GM12872 (cell line): Measurements from ENCODE around the gene POLR2J.

Experiments
- TF ChIP-seq, protein P1 (sequence below): IDR thresholded peaks from 3 replicates; pipeline ENCODE4 v1.5.1; 2011; ENCODE audit warnings: low read depth, mild to moderate bottlenecking, low read length, moderate library complexity; ENCODE audit not compliant: insufficient read depth

Gene POLR2J

DNA sequence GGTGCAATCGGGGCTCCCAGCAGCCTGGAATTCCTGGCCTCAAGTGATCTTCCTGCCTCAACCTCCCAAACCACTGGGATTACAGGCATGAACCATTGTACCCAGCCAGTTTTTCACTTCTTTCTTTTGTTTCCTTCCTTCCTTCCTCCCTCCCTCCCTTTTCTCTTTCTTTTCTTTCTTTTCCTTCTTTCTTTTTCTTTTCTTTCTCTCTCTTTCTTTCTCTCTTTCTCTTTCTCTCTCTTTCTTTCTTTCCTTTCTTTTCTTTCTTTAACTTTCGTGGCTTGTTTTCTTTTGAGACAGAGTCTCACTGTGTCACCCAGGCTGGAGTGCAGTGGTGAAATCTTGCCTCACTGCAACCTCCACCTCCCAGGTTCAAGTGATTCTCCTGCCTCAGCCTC lies 33.0 kb downstream of the POLR2J start:
- TF ChIP-seq, protein P1, sequence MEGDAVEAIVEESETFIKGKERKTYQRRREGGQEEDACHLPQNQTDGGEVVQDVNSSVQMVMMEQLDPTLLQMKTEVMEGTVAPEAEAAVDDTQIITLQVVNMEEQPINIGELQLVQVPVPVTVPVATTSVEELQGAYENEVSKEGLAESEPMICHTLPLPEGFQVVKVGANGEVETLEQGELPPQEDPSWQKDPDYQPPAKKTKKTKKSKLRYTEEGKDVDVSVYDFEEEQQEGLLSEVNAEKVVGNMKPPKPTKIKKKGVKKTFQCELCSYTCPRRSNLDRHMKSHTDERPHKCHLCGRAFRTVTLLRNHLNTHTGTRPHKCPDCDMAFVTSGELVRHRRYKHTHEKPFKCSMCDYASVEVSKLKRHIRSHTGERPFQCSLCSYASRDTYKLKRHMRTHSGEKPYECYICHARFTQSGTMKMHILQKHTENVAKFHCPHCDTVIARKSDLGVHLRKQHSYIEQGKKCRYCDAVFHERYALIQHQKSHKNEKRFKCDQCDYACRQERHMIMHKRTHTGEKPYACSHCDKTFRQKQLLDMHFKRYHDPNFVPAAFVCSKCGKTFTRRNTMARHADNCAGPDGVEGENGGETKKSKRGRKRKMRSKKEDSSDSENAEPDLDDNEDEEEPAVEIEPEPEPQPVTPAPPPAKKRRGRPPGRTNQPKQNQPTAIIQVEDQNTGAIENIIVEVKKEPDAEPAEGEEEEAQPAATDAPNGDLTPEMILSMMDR = no peak

DNA sequence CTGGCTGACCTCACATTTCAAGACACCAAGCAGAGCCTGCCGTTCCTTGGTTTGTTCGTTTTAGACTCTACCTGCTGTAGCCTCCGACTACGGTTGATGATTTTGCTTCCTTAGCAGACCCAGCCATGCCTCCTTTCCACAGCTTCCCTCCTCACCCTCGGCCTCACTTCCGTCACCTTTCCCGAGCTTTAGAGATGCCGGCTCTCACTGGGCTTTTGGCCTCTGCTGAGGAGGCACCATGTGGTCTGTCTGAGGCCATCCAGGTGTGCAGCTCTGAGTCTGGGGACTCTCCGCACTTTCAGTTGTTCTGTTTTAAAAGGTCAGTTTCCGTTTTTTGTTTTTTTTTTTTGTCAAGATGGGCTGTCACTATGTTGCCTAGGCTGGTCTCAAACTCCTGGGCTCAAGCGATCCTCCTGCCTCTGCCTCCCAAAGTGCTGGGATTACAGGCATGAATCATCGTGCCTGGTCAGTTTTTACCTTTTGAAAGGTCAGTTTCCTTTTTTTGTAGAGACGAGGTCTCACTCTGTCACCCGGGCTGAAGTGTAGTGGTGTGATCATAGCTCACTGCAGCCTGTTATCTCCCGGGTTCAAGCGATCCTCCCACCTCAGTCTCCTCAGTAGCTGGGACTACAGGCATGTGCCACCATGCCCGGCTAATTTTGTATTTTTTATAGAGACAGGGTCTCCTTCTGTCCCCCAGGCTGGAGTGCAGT lies 33.6 kb downstream of the POLR2J start:
- TF ChIP-seq, protein P1 = no peak

DNA sequence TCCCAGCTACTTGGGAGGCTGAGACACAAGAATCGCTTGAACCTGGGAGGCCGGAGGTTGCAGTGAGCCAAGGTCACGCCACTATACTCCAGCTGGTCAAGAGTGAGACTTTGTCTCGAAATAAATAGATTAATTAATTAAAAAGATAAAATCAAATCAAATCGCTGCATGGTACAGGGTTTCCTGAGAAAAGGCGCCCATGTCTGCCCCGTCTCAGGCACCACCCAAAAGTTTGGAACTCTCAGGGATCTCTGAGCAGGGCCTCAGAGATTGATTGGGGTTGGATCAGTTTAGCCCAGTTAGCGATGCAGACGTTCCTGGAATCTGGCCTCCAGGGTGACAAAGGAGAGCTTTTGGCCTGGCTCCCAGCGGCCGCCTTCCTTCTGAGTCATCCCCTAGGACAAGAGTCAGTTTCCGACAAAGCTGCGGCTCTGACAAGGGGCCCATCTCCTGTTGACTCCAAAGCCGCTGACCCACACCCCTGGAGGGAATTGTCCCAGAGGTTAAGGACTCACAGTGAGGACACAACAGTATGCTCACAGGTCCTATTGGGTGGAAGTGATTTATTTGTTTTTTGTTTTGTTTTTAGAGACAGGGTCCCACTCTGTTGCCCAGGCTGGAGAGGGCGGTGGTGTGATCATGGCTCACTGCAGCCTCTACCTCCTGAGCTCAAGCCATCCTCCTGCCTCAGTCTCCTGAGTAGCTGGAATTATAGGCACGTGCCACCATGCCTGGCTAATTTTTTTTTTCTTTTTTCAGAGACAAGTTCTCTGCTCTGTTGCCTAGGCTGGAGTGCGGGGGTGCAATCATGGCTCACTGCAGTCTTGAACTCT lies 38.5 kb downstream of the POLR2J start:
- TF ChIP-seq, protein P1 = no peak

DNA sequence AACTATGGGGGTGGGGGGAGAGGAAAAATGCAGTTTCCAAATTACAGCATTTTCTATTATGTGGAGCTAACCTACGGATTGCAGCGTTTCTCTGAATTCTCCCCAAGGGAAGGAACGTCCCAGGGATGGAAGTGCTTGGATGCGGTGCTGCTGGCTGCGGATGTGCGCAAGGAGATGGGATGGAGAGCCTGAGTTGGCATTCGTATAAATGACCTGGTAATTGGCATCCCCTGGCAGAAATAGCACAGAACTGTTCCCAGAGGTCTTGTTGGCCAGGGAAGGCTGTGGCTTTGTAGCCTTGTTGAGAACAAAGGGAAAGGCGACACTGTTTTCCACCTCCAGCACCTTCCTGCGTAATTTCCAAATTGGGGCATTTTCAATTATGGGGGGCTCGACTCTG lies 42.6 kb downstream of the POLR2J start:
- TF ChIP-seq, protein P1 = no peak

DNA sequence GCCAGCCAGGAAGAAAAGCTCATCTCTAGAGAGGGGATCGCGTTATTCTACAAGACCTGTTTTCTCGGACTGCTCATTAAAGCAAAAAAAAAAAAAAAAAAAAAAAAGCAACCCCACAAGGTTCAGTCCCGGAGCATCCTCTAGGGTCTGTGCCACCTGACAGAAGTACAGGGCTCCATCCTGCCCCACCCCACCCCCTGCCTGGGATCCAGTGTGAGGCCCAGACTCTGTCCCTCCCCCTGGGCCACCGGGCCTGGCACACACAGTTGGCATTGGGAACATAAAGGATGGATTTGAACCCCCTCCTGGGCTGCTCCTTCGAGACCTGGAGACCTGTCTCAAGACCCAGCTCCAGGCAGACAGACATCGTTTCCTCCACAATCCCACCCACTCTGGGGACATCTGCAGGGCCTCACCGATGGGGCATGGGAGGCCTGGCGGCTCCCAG lies 44.7 kb downstream of the POLR2J start:
- TF ChIP-seq, protein P1 = no peak

DNA sequence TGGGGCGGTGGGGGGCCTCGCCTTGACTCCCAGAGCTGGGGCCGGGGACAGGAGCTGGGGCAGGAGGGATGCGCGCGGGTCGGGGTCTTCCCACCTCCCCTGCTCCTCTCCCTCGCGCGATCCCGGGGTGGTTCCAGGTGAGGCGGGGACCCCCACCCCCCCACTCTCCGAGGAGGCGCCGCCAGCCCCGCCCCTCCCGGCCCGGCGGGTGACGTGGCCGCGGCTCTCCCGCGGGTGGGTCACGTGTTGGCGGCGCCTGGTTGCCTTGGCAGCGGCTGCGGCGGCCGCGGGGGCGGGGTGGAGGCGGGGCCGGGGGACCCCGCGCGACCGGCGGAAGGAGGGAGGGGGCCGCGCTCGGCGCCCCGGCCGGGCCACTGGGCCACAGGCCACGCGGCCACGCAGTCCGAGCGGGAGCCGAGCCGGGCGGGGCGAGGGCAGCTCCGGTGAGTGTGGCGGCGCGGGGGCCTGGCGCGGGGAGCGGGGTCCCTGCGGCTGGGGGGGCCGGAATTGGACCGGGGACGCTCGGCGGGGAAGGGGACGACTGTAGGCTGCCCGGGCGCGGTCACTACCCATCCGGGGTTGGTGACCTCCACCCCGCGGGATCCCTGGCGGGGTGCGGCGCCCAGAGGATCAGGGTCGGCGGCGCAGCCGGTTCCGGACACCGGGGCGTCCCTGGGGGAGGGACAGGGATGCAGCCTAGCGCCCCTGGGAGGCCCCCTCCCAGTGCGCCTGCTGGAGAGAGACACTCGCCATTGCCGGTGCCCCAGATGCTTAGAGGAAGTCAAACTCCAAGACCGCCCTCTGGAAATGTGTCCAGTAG lies 45.3 kb downstream of the POLR2J start, which contains the start of gene ORAI2:
ORAI2 (plus strand) TSS at position 357 of the 820 bp plus-strand sequence. CDS start 5,382 bp downstream, outside the sequence.
- TF ChIP-seq, protein P1 = no peak
